MM.1S (cell line): ENCODE results near the gene RAD51C.

Experiments used
- EZH2 ChIP-seq: fragments of 300-600 bp; sonication (generic); optimal IDR thresholded peaks from 2 replicates; pipeline ENCODE3; 2017; ENCODE audit warnings: low read depth, mild to moderate bottlenecking, antibody characterized with exemption, low read length, mixed read lengths
- EZH2phosphoT487 ChIP-seq: fragments of 300-600 bp; sonication (generic); IDR thresholded peaks from 2 replicates; pipeline ENCODE4 v1.6.1; 2018; ENCODE audit warnings: antibody characterized with exemption, low read length
- TF ChIP-seq, protein P1 (sequence below): fragments of 300-600 bp; sonication (generic); IDR thresholded peaks from 2 replicates; pipeline ENCODE4 v1.5.1; 2016; ENCODE audit warnings: antibody characterized with exemption, low read length, mixed read lengths

DNA sequence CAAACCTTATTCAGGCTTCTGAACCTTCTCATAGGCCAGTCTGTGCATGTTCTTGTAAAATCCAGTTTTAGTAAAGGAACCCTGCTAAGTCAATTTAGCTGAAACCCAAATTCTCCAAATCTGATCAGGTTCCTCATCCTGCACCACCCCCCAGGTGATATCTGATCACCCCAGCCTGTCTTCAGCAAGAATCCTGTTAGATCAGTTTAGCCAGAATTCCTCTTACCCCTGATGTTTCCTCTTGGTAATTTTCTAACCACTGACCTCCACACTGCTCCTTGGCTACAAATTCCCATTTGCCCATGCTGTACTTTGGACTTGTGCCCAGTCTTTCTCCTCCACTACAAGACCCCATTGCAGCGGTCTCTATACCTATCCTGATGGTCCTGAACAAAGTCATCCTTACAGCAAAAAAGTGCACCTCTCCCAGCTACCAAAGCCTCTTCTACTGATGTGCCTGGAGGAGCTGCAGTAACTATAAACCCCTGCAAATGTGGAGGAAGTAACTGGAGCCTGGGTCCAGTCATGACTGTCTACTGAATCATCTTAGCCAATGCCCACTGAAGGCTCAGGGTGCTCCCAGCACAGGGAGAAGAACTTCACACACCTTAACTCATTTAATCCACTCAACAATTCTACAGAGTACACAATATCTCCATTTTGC, 24.3 kb upstream of the RAD51C start:
- TF ChIP-seq, protein P1, sequence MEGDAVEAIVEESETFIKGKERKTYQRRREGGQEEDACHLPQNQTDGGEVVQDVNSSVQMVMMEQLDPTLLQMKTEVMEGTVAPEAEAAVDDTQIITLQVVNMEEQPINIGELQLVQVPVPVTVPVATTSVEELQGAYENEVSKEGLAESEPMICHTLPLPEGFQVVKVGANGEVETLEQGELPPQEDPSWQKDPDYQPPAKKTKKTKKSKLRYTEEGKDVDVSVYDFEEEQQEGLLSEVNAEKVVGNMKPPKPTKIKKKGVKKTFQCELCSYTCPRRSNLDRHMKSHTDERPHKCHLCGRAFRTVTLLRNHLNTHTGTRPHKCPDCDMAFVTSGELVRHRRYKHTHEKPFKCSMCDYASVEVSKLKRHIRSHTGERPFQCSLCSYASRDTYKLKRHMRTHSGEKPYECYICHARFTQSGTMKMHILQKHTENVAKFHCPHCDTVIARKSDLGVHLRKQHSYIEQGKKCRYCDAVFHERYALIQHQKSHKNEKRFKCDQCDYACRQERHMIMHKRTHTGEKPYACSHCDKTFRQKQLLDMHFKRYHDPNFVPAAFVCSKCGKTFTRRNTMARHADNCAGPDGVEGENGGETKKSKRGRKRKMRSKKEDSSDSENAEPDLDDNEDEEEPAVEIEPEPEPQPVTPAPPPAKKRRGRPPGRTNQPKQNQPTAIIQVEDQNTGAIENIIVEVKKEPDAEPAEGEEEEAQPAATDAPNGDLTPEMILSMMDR, result no peak
- TF ChIP-seq EZH2 (no peak), EZH2phosphoT487 (no peak)
